Uterus (tissue), 2 donors: ENCODE data around the gene ZMYND8.

Source experiments
- POLR2A ChIP-seq, 2 donors: fragments of 450-650 bp; IDR thresholded peaks; one replicate each; pipeline ENCODE4 v1.6.1; 2016; ENCODE audit warnings: antibody characterized with exemption in 2 of 2, mild to moderate bottlenecking in 1 of 2, moderate library complexity in 1 of 2
- TF ChIP-seq, protein P1 (sequence below), 4 experiments: fragments of 200-600 bp in 2 of 4; fragments of 450-650 bp in 2 of 4; sonication (generic) in 2 of 4; IDR thresholded peaks; one replicate each; pipeline ENCODE4 v1.5.1; 2016 to 2019; ENCODE audit warnings: antibody characterized with exemption in 4 of 4, mild to moderate bottlenecking in 2 of 4, moderate library complexity in 1 of 4

GRCh38 chr20:47211036-47211435, 145.5 kb downstream of the ZMYND8 start:
- TF ChIP-seq, protein P1, sequence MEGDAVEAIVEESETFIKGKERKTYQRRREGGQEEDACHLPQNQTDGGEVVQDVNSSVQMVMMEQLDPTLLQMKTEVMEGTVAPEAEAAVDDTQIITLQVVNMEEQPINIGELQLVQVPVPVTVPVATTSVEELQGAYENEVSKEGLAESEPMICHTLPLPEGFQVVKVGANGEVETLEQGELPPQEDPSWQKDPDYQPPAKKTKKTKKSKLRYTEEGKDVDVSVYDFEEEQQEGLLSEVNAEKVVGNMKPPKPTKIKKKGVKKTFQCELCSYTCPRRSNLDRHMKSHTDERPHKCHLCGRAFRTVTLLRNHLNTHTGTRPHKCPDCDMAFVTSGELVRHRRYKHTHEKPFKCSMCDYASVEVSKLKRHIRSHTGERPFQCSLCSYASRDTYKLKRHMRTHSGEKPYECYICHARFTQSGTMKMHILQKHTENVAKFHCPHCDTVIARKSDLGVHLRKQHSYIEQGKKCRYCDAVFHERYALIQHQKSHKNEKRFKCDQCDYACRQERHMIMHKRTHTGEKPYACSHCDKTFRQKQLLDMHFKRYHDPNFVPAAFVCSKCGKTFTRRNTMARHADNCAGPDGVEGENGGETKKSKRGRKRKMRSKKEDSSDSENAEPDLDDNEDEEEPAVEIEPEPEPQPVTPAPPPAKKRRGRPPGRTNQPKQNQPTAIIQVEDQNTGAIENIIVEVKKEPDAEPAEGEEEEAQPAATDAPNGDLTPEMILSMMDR (IDR thresholded peaks at IDR 0.05): no peak
- no peak for TF ChIP-seq POLR2A (IDR thresholded peaks at IDR 0.05)
